Tongue (tissue), 2 donors: ENCODE data around the gene IFT122. TPM values are rescaled to one million over a fixed set of nuclear protein-coding genes. Genes with fewer than 3 reads are reported as not detected.

Source experiments
- DNase-seq: peaks from one replicate; pipeline ENCODE4 v3.0.0-alpha.2; 2015
- total RNA-seq: library from RNA; depleted of rRNA; stranded (reverse); fragments of >200 nt; gene quantifications from one replicate; pipeline ENCODE4 v1.2.3, GENCODE V29; 2014

IFT122 gene
- total RNA-seq, 1 donor from 2014 or later, result 37.7 TPM

DNA sequence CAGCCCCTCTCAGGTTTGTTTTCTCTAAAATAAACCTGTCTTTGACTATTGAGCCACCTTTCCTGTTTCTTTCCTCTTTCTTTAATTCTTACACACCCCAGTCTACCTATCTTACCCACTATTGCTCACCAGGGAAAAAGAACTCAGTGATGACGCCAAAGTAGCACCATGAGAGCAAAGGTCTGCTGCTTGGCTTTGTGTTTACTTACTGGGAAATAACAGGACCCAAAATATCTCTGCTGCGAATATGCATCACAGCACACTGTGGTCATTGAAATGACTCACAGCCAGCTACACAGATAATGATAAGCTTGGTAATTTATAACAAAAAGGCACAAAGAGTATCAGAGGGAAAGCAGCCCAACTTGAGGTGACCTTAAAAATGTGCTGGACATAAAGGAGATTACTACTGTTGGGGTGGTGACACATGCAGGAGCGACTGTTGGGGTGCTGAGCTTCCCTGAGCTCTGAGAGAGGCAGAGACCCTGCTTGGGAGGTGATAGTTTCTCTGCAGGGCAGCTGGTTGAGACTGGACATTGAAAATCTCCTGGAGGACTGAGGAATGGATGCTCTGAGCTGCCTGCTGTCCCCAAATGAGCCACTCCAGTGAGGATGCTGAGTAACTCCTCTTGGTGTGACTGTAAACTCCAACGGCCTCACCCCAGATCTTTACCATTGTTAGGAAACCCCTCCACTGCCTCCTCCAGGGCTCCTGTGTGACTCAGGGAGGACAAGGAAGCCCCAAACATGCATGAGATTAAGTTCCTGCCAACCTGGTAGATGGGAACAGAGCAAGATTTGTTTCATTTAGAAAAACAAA lies 26.1 kb upstream of the IFT122 start:
- no peak for DNase-seq

DNA sequence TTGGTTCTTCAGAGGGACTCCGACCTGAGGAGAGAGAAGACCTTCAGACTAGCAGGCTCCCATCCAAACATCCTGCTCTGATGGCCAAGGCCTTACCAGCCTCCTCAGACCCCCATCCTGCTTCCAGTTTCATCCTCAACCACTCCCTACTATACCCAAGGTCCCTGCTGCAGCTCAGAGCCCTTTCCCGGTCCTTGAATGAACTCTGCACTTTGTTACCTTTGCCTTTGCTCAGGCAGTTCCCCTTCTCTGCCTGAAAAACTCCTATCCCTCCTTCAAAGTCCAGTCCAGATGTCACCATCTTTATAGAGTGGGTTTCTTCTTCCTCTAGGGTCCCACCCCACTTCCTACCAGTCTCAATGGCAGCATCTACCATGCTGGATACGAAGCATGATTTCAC lies 24.6 kb upstream of the IFT122 start:
- no peak for DNase-seq

DNA sequence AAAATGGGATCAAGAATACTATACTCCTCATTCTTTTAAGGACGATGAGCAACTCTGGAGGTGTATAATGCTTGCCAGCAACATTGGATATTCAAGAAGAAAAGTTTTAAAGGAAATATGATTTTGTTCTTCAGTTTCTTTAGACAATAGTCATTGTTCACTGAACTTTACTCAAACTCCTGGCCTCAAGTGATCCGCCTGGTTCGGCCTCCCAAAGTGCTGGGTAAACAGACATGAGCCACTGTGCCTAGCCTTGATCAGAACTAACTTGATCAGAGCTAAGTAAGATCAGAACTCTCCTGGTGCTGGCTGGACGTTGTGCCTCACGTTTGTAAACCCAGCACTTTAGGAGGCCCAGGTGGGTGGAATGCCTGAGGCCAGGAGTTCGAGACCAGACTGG lies 24.2 kb upstream of the IFT122 start:
- no peak for DNase-seq

DNA sequence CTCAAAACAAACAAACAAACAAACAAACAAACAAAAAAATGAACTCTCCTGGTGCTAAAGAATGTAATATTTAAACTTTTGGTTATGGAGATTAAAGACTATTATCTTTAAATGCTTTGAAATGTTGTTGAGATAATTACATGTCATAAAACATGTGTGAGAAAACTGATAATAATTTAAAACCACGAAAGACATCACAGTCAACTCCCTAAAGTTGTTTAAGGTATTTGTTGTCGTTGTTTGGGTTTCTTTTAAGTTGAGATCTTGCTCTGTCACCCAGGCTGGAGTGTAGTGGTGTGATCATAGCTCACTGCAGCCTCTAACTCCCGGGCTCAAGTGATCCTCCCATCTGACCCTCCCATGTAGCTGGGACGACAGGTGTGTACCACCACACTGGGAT lies 23.6 kb upstream of the IFT122 start:
- no peak for DNase-seq

DNA sequence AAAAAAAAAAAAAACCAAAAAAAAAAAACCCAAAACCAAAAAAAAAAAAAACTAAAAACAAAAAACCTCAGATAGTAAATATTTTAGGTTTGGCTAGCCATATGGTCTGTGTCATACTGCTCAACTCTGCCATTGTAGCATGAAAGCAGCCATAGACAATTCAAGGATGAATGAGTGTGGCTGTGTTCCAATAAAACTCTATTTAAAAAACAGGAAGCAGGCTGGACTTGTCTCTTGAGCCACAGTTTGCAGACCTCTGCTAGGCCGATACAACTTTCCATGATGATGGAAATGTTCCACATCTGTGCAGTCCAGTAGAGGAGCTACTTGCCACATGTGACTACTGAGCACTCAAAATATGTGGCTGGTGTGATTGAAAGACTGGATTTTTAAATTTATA lies 22.7 kb upstream of the IFT122 start:
- peak; percentile 69 for DNase-seq

DNA sequence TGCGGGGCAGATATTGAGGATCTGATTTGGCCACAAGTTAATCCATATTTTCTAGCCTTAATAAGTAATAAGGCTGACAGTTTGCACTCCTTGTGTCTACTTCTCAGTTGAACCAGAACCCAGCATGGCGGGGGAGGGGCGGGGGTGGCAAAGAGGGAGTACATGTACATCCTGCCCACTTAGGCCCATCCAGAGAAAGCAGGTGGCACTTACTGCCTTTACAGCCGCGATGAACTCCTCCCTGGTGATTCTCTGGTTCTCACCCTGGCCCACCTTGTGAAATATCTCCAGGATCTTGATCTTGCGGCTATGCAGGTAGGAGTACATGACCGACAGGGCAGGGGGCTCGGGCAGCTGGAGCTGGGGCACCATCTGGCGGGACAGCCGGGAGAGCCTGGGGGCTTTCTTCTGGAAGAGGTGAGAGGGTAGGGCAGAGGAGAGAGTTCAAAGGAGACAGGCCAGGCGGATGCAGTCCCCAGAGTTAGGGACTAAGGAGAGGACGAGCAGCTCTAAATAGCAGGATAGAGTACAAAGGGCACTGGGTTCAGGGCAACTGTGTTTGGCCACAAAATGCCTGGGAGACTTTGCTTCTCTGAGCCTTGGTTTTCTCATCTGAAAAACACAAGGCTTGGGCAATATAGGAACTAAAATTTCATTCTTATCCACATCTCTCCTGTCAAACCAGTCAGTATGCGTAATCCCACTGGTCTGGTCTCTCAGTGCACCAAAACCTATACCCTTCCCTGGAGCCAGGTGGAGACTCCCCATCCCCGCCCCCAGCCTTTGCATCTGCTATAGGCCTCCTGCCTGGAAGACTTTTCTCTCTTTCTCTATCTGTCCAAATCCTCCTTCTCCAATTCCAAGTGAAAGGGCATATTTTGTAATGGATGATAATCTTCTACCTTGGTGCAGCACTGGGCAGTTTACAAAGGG lies 21.7 kb upstream of the IFT122 start:
- DNase-seq, result no peak

DNA sequence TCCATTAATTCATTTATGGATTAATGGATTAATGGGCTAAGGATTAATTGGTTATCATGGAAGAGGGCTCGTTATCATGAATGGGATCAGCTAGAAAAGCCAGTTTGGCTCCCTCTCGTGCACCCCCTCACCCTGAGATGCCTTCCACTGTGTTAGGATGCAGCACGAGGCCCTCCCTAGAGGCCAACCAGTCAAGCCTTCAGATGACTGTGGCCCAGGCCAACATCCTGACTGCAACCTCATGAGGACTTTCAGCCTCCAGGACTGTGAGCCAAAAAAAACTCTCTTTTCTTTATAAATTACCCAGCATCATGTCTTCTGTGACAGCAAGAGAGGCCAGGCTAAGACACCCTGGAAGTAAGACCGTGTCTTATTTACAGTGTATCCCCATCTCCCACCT lies 20.5 kb upstream of the IFT122 start:
- no peak for DNase-seq

DNA sequence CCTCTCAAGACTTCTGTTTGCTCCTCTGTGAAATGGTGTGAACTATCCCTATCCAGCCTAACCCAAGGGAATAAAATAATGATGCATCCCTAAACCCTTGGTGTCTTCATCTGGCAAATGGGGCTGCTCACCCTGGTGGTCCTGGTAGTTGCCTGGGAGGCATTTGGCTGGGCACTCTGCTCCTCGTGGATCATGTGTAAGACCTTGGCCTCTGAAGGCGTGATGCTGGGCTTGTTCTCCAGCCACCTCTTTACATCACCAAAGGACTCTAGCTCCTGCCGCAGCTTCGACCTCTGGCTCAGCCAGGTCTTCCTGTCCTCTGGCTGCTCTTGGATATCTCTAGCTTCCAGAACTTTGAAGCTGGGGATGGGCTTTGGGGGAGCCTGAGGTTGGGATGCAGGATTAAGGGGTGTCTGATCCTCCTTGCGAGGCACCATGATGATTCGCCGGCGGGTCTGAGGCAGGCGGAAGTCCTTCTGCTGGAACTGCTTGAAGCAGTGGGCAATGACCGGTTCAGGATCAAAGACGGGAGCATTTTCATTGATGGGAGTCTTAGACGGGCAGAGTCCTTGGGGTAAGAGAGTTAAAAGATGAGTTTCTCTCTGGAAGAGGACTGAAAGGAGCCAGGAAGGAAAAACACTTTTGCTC lies 18.7 kb upstream of the IFT122 start:
- DNase-seq, result no peak

DNA sequence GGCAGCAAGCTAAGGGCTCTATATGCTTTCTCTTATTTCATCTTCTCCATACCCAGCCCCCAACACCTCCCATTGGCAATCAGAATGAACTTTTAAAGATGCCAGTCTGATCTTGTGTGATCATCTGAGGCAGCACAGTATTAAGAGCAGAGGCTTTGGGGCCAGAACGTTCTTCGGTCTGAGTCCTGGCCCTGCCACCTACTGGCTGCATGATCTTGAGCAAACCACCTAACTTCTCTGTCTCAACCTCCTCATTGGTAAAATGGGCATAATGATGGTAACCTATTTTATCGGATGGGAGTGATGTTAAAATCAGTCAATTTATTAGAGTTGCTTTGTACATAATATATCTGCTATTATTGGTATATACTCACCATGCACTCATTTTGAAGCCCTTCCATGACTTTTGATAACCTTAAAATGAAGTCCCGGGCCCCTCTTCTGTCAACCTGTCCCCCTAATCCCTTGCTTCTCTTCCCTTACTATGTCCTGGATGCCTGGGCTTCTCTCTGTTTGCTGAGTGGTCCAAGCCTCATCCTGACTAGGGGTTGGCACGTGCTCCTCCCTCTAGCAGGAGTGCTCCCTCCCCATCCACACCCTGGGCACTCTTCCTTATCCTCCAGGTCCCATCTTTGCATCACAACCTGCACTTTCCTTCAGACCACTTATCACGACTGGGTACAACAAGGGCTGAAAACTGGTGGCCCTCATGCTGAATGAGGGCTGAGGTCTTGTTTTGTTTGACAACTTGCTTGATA lies 17.9 kb upstream of the IFT122 start:
- no peak for DNase-seq

DNA sequence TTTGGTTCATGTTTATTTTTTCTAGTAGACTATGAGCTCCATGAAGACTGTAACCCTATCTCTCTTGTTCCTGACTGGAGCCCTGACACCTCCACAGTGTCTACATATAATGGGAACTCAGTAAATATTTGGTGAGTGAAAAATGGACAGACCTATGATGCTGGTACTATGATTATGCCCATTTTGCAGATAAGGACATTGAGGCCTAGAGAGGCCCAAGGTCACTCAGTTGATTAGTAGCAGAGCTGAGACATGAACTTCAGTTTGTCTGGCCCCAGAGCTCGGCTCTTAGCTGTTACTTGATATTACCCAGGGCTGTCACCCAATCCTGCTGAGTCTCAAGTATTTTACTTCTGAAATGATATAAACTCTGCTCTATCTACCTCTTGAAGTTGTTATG lies 17.1 kb upstream of the IFT122 start:
- no peak for DNase-seq

DNA sequence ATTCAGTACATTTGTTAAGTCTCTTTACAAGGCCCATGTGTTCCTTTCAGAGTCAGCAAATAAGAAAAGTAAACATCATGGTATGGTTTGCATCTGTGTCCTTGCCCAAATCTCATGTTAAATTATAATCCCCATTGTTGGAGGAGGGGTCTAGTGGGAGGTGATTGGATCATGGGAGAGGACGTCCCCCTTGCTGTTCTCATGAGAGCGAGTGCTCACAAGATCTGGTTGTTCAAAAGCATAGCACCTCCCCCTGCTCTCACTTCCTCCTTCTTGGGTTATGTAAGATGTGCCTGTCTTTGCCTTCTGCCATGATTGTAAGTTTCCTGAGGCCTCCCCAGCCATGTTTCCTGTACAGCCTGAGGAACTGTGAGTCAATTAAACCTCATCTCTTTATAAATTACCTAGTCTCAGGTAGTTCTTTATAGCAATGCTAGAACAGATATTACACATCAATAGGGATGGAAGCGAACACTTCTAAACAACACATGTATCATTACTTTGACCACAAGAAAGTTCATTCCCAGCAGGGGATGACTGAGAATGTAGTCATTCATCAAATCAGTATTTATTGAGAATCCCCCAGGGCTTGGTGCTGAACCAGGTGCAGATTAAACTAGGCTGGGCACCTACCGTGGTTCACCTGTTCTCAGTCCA lies 15.7 kb upstream of the IFT122 start:
- DNase-seq, result no peak

DNA sequence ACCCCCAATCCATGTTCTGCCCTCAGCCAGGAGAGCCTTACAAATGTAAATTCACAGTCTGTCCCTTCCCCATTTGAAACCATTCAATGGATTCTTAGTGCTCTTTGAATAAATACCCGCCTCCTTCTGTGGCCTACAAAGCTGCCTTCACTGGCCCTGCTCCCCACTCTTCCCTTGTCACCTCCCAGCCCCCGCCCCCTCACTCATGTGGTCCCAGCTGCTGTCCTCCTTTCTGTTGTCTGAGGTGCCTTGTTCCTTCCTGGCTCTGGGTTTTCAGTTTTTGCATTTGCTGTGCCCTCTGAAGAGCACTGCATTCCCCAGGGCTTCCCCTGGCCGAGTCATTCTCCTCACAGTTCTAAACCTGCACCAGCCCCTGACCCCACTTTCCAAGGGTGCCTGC lies 14.8 kb upstream of the IFT122 start:
- DNase-seq, result no peak

DNA sequence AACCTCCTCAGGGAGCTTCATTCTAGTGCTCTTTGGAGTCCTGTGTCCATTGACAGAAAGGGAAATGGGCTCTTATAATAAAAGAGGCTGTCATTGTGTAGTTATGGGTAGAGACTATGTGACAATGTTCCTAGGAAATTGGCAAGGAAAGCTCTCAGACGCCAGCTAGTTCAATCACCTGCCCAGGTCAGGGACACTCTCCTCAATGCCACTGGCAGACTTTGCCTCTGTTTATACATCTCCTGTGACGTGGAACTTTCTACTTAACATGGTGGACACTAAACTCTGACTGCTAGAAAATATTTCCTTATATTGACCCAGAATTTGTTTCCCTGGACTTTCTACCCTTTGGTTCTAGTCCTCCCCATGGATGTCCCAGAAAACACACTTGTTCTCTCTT lies 14.4 kb upstream of the IFT122 start:
- no peak for DNase-seq

DNA sequence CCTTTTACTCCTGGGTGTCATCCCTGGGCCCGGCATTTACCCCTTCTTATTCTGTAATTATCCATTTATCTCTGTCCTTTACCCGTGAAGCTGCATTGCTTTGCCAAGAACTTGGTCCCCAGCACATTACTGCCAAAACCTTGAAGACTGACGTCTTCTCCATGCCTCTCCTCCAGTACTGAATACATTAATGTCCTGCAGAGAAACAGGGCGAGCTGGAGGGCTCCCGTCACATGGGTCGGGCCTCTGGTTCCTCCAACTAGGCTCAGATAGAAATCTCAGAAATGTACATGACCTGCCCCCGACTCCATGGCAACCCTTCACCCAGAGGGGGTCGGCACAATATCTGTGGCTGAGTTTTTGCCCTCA lies 12.0 kb upstream of the IFT122 start:
- no peak for DNase-seq

DNA sequence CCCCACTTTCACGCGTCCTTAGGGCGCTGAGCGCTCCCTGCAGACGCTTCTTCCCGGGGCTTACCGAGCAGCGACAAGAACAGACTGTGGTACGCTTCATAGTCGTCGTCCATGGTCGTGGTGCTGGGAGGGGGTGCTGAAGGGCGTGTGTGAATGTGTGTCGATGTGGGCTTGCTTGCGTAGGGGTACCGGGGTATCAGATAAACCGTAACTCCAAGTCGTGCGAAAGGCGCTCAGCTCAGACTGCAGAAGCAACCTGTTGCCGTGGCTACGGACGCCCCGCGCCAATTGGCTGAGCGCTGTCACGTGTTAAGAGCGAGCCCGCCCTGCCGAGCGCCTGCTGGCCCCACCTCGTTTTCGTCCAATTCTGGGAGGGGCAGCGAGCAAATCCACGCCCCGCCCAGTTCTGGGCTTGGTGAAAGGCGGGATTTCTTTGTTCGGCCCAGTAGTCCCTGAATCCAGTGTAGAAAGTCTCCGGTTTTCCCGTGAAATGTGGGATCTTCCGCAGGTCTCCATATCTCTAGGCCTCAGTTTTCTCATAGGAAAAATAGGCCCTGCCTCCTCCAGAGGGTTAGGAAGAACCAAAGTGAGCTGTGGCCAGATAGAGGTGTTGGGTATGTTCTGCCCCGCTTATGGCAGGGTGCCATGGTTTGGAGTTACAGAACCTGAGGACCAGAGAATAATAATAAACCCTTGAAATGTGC lies 11.5 kb upstream of the IFT122 start, which contains the start of gene EFCAB12:
TSS of gene EFCAB12 (minus strand) at position 261 of the 704 bp plus-strand sequence. CDS start at position 113, 148 bp downstream.
- DNase-seq, result peak; percentile 97

DNA sequence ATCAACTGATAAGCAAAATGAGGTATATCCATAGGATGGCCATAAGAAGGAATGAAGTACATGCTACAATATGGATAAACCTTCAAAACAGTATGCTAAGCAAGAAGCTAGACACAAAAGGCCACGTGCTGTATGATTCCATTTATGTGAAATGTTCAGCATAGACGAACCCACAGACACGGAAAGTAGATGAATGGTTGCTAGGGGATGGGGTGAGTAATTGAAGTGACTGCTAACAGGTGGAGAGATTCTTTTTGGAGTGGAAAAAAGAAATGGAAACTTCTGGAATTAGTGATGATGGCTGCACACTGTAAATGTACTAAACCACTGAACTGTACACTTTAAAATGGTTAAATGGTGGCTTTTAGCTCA lies 11.0 kb upstream of the IFT122 start:
- DNase-seq, result no peak

DNA sequence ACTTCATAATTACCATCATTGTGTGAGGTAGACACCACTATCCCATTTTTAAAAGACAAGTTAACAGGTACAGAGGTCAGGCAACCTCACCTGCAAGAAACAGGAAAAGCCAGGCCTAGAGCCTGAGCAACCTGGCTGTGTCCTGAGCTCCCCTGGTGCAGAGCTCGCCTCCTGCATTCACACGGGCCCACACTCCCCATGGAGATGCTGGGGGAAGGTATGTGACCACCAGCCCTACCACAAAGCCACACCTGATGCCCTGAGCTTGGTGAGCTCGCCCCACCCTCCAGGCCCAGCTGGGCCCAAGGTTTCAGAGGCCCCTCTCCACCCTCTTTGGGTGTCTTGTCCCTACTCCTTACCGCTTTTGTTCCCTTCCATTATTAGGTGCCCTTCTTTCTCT lies 10.4 kb upstream of the IFT122 start:
- no peak for DNase-seq

DNA sequence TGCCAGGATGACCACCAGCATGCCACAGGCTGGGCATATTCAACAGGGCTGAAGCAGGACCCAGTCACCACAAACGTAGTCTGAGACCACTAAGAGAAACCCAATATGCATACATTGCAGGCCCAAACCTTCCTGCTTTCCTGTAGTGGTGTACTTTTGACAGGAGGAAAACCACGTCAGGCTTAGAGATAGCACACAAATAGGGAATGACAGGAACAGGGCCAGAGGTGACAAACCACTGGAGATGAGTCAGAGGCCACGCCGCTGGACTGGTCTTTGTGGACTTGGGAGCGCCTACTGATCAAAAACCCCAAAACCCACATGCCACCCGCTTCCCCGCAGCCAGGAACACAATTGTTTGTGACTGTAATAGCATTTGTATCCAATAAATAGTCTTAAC lies 8.0 kb upstream of the IFT122 start:
- no peak for DNase-seq

DNA sequence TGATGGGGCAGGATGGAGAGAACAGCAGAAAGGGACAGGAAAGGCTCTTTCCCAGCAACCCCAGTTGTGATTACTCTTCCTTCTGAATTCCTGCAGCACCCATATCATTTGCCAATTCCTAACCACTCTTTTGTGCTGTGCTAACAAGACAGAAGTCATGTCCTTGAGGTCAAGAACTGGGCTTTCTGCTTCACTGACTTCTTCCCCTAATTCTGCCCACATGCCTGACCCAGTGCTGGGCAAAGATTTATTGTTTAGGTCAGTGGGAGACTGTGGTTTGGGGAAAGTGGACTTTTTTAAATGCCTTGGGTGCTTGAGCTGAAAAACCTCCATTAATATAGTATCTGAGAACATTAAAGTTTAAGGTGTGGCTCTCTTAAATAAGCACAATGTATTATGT lies 7.4 kb upstream of the IFT122 start:
- no peak for DNase-seq

DNA sequence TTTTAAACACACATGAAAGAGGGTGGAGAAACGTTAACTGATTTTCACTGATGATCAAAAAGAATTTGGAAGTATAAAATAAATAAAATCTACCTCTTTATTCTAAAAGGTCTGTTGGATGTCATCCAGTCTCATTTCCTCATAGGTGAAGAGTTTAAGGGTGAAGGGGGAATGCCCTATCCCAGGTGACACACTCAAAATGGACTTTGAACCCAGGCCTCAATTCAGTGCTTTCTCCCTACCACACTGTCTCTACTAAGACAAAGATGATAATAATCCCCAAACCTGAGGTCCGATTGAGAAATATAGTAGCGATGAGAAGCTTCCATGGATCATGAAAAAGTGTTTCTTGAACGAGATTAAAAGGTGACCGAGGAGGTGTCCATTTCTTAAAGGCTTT lies 6.5 kb upstream of the IFT122 start:
- DNase-seq, result no peak

DNA sequence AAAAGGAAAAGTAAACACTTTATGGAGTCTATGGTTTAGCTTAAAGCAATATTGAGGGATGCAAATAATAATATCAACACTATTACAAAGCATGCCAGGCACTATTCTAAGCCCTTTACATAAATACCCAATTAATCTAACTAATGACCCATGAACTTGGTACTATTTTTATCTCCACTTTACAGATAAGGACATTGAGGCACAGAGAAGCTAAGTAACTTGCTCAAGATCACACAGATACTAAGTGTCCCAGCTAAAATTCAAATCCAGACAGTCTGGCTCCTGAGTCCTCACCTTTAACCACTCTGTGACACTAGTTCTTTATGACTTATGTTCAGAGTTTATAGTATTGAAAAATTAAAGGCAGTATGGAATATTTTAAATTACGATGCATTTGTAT lies 5.9 kb upstream of the IFT122 start:
- no peak for DNase-seq
